Thyroid gland (tissue), 4 donors: ENCODE results near the gene L3MBTL4. TPM values are rescaled to one million over a fixed set of nuclear protein-coding genes. Genes with fewer than 3 reads are reported as not detected.

Experiments
- DNase-seq, 2 donors: peaks; one replicate each; pipeline ENCODE4 v3.0.0-alpha.2; 2019
- H3K27ac ChIP-seq, 3 donors: fragments of 200-600 bp; sonication (generic); 1 replicate in 2 of 3; 2 replicates in 1 of 3; pipeline ENCODE4 v1.5.1; 2016 to 2019; ENCODE audit warnings: mild to moderate bottlenecking in 1 of 3, moderate library complexity in 1 of 3
- H3K27me3 ChIP-seq: fragments of 200-600 bp; sonication (generic); one replicate; pipeline ENCODE4 v1.5.1; 2019
- H3K36me3 ChIP-seq, 2 donors: fragments of 200-600 bp; sonication (generic); one replicate each; pipeline ENCODE4 v1.5.1; 2016 to 2019
- H3K4me1 ChIP-seq, 2 donors: fragments of 200-600 bp; sonication (generic); one replicate each; pipeline ENCODE4 v1.5.1; 2017 to 2019
- H3K4me3 ChIP-seq, 3 donors: fragments of 200-600 bp; sonication (generic); replicated peaks in 1 of 3; 1 replicate in 2 of 3; 2 replicates in 1 of 3; pipeline ENCODE4 v1.5.1; 2016; ENCODE audit warnings: mild to moderate bottlenecking in 1 of 3
- H3K9me3 ChIP-seq: fragments of 200-600 bp; sonication (generic); one replicate; pipeline ENCODE4 v1.5.1; 2017
- POLR2A ChIP-seq, 2 donors: fragments of 450-650 bp; IDR thresholded peaks; one replicate each; pipeline ENCODE4 v1.6.1; 2017; ENCODE audit warnings: antibody characterized with exemption in 2 of 2, mild to moderate bottlenecking in 2 of 2, moderate library complexity in 1 of 2
- WGBS, 2 donors: methylation state at CpG; one replicate each; pipeline ENCODE4 v1.1.5; 2017; 5-methylcytosine and 5-hydroxymethylcytosine counted together
- intact Hi-C: fragments of 100-400 bp; cut with DNase I; formaldehyde crosslinking; loops from one replicate; pipeline ENCODE4 v1.15.1; 2023
- total RNA-seq, 4 donors: library from RNA; depleted of rRNA; stranded (reverse); fragments of >200 nt; gene quantifications; one replicate each; pipeline ENCODE4 v1.2.3, GENCODE V29; 2016
- TF ChIP-seq, protein P1 (sequence below), 6 experiments: fragments of 200-600 bp in 3 of 6; fragments of 450-650 bp in 3 of 6; sonication (generic) in 3 of 6; IDR thresholded peaks; one replicate each; pipeline ENCODE4 v1.5.1; 2016 to 2019; ENCODE audit warnings: antibody characterized with exemption in 6 of 6, mild to moderate bottlenecking in 2 of 6, inconsistent platforms in 1 of 6, moderate library complexity in 1 of 6

The L3MBTL4 gene
- total RNA-seq, 4 donors from 2014 or later = 15.2 to 37.1 (median 24.3) TPM

DNA sequence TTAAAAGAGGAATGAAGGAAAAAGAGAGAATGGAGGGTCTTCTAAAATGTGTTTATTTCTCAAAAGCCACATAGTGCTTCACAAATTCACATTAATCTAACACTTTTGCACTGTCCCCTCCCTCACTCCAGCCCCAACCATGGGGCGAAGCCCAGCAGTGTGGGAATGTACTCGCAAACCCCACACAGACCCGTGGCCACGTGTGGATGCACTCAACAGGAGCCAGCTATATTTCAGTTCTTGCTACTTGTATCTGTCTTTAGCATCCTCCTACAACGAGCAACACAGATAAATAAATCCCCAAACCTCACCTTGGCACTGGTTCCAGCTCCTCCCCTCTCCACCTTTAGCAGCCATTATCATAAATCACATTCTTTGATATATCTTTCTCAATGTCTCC, 427.5 kb downstream of the L3MBTL4 start:
- no peaks in the 10 kb centered on the region for H3K9me3 ChIP-seq
- H3K27ac ChIP-seq = no peak overlapping the region
- no peaks in the 10 kb centered on the region for H3K36me3 ChIP-seq
- H3K4me1 ChIP-seq = no peaks in the 10 kb centered on the region
- DNase-seq = no peak
- no peaks in the 10 kb centered on the region for H3K27me3 ChIP-seq
- intact Hi-C loops = no loop called here
- WGBS, 2 donors = 82 to 87% methylated on average over 5 of the region's 5 CpGs
- TF ChIP-seq, protein P1, sequence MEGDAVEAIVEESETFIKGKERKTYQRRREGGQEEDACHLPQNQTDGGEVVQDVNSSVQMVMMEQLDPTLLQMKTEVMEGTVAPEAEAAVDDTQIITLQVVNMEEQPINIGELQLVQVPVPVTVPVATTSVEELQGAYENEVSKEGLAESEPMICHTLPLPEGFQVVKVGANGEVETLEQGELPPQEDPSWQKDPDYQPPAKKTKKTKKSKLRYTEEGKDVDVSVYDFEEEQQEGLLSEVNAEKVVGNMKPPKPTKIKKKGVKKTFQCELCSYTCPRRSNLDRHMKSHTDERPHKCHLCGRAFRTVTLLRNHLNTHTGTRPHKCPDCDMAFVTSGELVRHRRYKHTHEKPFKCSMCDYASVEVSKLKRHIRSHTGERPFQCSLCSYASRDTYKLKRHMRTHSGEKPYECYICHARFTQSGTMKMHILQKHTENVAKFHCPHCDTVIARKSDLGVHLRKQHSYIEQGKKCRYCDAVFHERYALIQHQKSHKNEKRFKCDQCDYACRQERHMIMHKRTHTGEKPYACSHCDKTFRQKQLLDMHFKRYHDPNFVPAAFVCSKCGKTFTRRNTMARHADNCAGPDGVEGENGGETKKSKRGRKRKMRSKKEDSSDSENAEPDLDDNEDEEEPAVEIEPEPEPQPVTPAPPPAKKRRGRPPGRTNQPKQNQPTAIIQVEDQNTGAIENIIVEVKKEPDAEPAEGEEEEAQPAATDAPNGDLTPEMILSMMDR (IDR thresholded peaks at IDR 0.05) = no peak
- TF ChIP-seq POLR2A (IDR thresholded peaks at IDR 0.05) = no peak
- H3K4me3 ChIP-seq = no peak overlapping the region

GRCh38 chr18:5986257-5986931, 428.3 kb downstream of the L3MBTL4 start:
- H3K4me1 ChIP-seq = no peaks in the 10 kb centered on the region
- no peaks in the 10 kb centered on the region for H3K27me3 ChIP-seq
- TF ChIP-seq, protein P1 (IDR thresholded peaks at IDR 0.05) = no peak
- no peak for TF ChIP-seq POLR2A (IDR thresholded peaks at IDR 0.05)
- no peaks in the 10 kb centered on the region for H3K36me3 ChIP-seq
- no peak for DNase-seq
- H3K9me3 ChIP-seq = no peaks in the 10 kb centered on the region
- intact Hi-C loops = no loop called here
- no peak overlapping the region for H3K4me3 ChIP-seq
- no peak overlapping the region for H3K27ac ChIP-seq
- 88 to 95% methylated on average over 5 of the region's 5 CpGs for WGBS, 2 donors

GRCh38 chr18:5984245-5984644, 430.5 kb downstream of the L3MBTL4 start:
- no peaks in the 10 kb centered on the region for H3K4me1 ChIP-seq
- H3K27ac ChIP-seq = no peak overlapping the region
- no peak overlapping the region for H3K4me3 ChIP-seq
- H3K36me3 ChIP-seq = no peaks in the 10 kb centered on the region
- 76 to 90% methylated on average over 1 of the region's 1 CpG for WGBS, 2 donors
- TF ChIP-seq POLR2A (IDR thresholded peaks at IDR 0.05) = no peak
- TF ChIP-seq, protein P1 (IDR thresholded peaks at IDR 0.05) = no peak
- no peaks in the 10 kb centered on the region for H3K27me3 ChIP-seq
- no peaks in the 10 kb centered on the region for H3K9me3 ChIP-seq
- intact Hi-C loops = no loop called here
- DNase-seq = no peak

- no peaks in the 10 kb centered on the region for H3K4me1 ChIP-seq
- intact Hi-C loops = no loop called here
- DNase-seq = no peak
- WGBS, 2 donors = 43 to 55% methylated on average over 4 of the region's 4 CpGs
- TF ChIP-seq, protein P1 (IDR thresholded peaks at IDR 0.05) = no peak
- no peak for TF ChIP-seq POLR2A (IDR thresholded peaks at IDR 0.05)
- no peak overlapping the region for H3K4me3 ChIP-seq
- no peaks in the 10 kb centered on the region for H3K27me3 ChIP-seq
- no peaks in the 10 kb centered on the region for H3K9me3 ChIP-seq
- H3K36me3 ChIP-seq = no peaks in the 10 kb centered on the region
- H3K27ac ChIP-seq = no peak overlapping the region
These were observed 431.2 kb downstream of the L3MBTL4 start for GRCh38 chr18:5983488-5983887.

- Histone ChIP-seq H3K36me3 (no peaks in the 10 kb centered on the region), H3K9me3 (no peaks in the 10 kb centered on the region), H3K27ac (no peak overlapping the region), H3K27me3 (no peaks in the 10 kb centered on the region), H3K4me3 (no peak overlapping the region), H3K4me1 (no peaks in the 10 kb centered on the region)
- TF ChIP-seq, protein P1 (IDR thresholded peaks at IDR 0.05) = no peak
- no peak for TF ChIP-seq POLR2A (IDR thresholded peaks at IDR 0.05)
- WGBS, 2 donors = 82 to 84% methylated on average over 3 of the region's 3 CpGs
- DNase-seq = no peak
- intact Hi-C loops = no loop called here
These were observed 432.4 kb downstream of the L3MBTL4 start for GRCh38 chr18:5982332-5982731.
